ENCODE data around the gene MGAT4A.
A peak's percentile ranks its signal among the peaks of the same experiment; 100 is the strongest.
"Not testable (repeated sequence)": the region's sequence is repeated elsewhere in the genome, so short reads cannot be mapped to it uniquely, and the experiment has no call there.

The MGAT4A gene

DNA sequence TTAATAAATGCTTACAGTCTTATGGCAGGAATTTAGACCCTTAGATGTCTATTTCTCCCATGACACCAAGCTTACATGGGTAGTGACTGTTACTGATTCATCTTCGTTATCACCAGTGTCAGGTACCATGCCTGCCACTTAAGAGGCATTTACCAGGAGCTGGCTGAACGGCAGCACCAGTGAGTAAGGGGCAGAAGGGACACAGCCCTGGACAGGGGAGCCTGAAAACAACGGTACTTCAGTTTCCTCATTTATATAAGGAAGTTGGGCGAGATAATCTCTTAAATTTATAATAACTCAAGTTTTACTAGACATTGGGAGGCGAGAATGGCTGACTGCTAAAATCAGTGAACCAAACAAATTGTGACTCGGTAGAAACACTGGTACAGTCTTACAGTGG is 123.8 kb downstream of the MGAT4A start:
- TF ChIP-seq, protein P1, sequence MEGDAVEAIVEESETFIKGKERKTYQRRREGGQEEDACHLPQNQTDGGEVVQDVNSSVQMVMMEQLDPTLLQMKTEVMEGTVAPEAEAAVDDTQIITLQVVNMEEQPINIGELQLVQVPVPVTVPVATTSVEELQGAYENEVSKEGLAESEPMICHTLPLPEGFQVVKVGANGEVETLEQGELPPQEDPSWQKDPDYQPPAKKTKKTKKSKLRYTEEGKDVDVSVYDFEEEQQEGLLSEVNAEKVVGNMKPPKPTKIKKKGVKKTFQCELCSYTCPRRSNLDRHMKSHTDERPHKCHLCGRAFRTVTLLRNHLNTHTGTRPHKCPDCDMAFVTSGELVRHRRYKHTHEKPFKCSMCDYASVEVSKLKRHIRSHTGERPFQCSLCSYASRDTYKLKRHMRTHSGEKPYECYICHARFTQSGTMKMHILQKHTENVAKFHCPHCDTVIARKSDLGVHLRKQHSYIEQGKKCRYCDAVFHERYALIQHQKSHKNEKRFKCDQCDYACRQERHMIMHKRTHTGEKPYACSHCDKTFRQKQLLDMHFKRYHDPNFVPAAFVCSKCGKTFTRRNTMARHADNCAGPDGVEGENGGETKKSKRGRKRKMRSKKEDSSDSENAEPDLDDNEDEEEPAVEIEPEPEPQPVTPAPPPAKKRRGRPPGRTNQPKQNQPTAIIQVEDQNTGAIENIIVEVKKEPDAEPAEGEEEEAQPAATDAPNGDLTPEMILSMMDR (conservative IDR thresholded peaks at IDR 0.05; ENCODE audit: low read depth), result no peak
- ChIA-PET CTCF (no interaction called here), POLR2A (ENCODE audit: low non-redundant PET) (no interaction called here)
- no peak overlapping the region for H3K27ac ChIP-seq
- DNase-seq (ENCODE audit: low spot score), result no peak

DNA sequence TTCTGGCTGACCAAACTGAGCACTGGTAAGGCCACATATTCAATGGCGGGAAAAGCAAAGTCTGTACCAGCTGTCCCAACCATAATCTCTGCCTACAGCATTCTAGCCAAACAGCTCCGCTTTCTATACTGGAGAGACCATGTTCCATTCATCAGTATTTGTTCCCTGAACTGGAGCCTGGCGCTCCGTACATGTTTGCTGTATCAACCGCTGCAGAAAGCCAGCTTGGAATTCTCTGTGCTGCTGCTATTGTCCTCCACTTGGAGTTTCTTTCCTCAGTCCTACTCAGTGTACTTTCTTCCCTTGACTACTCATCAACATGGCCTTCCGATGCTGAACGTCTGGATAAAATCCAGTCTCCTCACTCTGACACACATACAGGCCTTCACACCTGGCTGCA is 124.5 kb downstream of the MGAT4A start:
- ChIA-PET CTCF (no interaction called here), POLR2A (ENCODE audit: low non-redundant PET) (no interaction called here)
- no peak for DNase-seq (ENCODE audit: low spot score)
- TF ChIP-seq, protein P1 (conservative IDR thresholded peaks at IDR 0.05; ENCODE audit: low read depth), result no peak
- no peak overlapping the region for H3K27ac ChIP-seq

DNA sequence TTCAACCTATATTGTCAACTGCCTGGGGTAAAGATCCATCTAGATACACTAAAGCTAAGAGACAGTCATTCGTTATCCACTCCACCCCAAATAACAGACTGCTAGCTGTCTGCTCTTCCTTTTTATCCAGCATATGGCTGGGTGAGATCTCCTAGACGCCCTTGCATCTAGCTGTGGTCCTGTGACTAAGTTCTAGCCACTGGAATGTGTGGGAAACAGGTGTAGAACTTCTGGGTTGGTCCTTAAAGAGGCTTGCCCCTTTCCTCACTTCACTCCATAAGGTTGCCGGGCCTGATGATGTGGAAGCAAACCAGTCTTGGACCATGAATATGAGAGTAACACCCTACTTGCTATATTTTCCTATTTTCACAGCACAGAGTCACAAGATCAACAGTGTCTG is 125.9 kb downstream of the MGAT4A start:
- POLR2A ChIA-PET (ENCODE audit: low non-redundant PET), result no interaction called here
- H3K27ac ChIP-seq, result no peak overlapping the region

DNA sequence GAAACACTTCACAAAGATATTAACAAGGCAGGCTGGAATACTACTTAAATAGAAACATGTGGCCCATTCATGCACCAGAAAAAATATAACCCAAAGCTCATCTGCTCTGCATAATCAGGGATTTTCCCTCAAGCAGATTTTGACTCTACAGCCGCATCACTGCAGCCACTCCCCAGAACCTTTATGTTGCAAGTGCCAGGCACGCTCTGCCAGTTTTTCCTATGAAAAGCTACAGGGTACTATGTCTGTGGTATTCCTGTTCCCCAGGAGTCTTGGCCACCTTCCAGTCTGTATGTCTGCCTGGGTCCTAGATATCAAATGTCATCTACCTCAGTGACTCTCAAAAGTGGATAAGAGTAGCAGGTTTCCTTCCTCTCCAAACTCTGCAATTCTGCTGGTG is 126.4 kb downstream of the MGAT4A start:
- TF ChIP-seq, protein P1 (conservative IDR thresholded peaks at IDR 0.05; ENCODE audit: low read depth), result no peak
- POLR2A ChIA-PET (ENCODE audit: low non-redundant PET), result no interaction called here
- CTCF ChIA-PET, result interaction anchor here (0.6 kb wide), 1 partner anchor 957 kb away, joined by 4 read pairs; no protein-coding TSS in a partner anchor
- DNase-seq (ENCODE audit: low spot score), result no peak
- H3K27ac ChIP-seq, result no peak overlapping the region

More for the DNA sequence above, 125.9 kb downstream of the MGAT4A start:
- TF ChIP-seq, protein P1 (conservative IDR thresholded peaks at IDR 0.05; ENCODE audit: low read depth), result no peak
- CTCF ChIA-PET, result no interaction called here
- DNase-seq (ENCODE audit: low spot score), result no peak

DNA sequence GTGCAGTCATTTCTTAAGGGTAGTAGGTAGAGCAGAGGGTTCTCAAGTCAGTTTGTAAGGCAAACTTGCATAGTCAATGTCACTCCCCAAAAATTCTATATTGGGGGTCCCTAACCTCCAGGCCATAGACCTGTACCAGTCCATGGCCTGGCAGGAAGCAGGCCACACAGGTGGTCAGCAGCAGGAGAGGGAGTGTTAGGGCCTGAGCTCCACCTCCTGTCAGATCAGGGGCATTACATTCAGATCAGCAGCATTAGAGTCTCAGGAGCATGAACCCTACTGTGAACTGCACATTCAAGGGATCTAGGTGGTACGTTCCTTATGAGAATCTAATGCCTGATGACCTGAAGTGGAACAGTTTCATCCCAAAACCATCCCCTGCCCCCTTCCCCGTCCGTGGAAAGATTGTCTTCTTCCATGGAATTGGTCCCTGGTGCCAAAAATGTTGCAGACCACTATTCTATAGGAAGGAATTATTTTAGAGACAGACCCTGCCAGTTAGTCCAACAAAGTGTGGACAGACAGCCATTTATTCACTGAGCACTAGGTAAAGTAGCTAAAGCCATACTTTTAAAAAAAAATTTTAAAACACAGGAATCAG is 129.3 kb downstream of the MGAT4A start:
- POLR2A ChIA-PET (ENCODE audit: low non-redundant PET), result interaction anchor here (1.0 kb wide), 1 partner anchor 42 kb away, joined by 3 read pairs; no protein-coding TSS in a partner anchor
- H3K27ac ChIP-seq, result no peak overlapping the region
- DNase-seq (ENCODE audit: low spot score), result peak; percentile 38
- TF ChIP-seq, protein P1 (conservative IDR thresholded peaks at IDR 0.05; ENCODE audit: low read depth), result peak; percentile 61
- CTCF ChIA-PET, result interaction anchor here (0.6 kb wide), 8 partner anchors 12 to 252 kb away, joined by 3 to 4 read pairs (median 3); no protein-coding TSS in a partner anchor

DNA sequence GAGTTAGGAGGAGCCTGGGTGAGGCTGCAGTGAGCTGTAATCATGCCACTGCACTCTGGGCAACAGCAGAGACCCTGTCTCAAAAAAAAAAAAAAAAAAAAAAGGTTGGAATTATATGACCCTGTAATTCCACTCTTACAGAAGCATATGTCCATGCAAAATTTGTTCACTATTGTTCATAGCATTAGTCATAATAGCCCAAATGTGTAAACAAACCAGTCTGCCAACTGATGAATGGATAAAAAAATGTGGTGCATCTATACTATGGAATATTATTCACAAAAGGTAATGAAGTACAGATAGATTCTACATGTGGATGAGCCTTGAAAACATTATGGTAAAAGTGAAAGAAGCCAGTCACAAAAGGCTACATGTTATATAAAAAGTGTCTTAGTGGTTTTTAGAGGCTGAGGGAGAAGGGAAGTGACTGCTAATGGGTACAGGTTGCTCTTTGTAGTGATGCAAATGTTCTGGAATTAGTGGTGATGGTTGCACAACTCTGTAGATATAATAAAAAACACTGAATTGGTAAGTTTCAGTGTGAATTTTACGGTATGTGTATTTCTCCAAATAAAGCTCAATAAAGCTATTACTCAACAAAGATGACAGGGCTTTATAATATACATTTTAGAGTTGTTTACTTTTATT is 132.0 kb downstream of the MGAT4A start:
- CTCF ChIA-PET, result interaction anchor here (0.7 kb wide), 1 partner anchor 187 kb away, joined by 11 read pairs; no protein-coding TSS in a partner anchor
- TF ChIP-seq, protein P1 (conservative IDR thresholded peaks at IDR 0.05; ENCODE audit: low read depth), result no peak
- POLR2A ChIA-PET (ENCODE audit: low non-redundant PET), result no interaction called here
- no peak for DNase-seq (ENCODE audit: low spot score)
- no peak overlapping the region for H3K27ac ChIP-seq

DNA sequence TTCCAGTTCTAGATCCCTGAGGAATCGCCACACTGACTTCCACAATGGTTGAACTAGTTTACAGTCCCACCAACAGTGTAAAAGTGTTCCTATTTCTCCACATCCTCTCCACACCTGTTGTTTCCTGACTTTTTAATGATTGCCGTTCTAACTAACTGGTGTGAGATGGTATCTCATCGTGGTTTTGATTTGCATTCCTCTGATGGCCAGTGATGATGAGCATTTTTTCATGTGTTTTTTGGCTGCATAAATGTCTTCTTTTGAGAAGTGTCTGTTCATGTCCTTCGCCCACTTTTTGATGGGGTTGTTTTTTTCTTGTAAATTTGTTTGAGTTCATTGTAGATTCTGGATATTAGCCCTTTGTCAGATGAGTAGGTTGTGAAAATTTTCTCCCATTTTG is 136.3 kb downstream of the MGAT4A start:
- POLR2A ChIA-PET (ENCODE audit: low non-redundant PET); DNase-seq (ENCODE audit: low spot score); CTCF ChIA-PET; H3K27ac ChIP-seq: not testable (repeated sequence)
